HG02852 (cell line): ENCODE measurements around the gene ECSCR.

ENCODE experiments used
- ATAC-seq: cut with Tn5 transposase; IDR thresholded peaks from one replicate; pipeline ENCODE4 v1.9.1; 2021; ENCODE audit warnings: mild to moderate bottlenecking, moderate library complexity; ENCODE audit not compliant: unreplicated experiment

Gene ECSCR

DNA sequence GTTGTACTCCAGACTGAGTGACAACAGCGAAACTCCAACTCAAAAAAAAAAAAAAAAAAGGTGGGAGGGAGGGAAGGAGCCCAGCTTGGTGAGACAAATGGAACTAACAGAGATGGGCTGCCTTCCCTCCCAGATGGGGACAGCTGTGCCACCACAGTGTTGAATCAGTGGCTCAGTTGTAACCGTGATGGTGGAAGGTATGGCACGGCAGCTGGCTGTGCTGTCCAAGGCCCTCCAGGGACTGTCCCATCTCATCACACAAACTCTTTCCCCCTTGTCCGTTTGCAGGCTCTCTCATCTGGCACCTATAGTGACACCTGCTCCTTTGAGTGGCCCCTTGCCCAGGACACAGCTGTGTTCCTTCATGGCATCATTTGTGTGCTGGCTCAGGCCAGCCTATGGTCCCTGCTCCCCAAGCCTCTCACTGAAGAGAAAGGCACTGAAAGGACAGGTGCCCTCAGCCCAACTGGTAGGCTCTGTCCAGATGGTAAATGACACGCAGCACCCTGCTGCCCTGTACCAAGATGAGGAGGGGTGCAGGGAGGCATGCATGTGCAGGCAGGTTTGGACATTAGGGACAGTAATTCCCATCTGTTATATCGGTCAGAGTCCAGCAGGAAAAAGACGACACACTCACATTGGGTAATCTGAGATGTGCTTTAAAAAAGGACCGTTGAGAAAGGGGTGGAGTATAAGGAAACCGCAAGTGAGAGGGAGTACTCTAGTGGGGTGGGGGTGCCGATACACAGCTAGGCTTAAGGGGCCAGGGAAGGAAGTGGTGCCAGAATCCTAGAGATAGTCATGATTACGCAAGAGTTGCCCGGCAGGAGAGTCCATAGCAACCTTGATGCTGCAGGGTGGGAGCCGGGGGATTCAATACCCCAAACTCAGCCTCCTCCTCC is 12.6 kb upstream of the ECSCR start:
- ATAC-seq = no peak

DNA sequence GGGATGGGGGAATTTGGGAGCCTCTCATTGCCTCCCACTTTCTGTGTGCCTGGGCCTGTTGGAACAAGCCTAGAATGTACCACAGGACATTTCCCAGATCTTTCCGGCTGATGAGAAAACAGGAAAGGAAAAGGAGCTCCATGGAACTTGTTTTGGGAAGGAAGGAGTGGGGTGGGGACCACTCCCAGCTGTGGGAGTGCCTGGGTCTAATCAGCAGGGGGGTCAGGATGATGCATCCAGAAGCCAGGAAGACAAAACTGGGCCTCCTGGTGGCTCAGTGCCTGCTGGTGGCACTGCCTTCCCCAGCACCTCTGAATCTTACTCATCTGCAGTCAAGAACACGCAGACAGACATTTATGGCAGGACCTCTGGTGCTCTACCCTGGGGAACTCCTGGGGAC is 11.0 kb upstream of the ECSCR start:
- no peak for ATAC-seq

DNA sequence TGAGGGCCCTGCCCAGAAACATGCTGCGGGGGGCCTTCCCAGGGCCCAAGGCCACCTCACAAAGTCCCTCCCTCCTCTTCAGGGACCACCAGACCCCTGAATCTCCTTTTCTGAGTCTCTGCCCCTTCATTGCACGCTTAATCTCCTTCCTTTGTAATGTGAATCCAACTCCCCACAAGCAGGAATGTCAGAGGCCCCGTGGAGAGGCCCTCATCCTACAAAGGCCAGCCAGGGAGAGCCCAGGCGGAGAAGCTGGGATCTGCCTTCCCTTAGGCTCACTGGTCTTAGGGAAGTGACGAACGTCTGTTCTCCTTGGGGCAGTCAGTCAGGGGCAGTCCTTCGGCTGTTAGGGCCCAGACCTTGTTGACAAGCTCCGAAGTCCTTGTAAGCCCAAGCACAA is 10.6 kb upstream of the ECSCR start:
- no peak for ATAC-seq

- no peak for ATAC-seq
Measured at GRCh38 chr5:139472386-139473030, 10.0 kb upstream of the ECSCR start.

DNA sequence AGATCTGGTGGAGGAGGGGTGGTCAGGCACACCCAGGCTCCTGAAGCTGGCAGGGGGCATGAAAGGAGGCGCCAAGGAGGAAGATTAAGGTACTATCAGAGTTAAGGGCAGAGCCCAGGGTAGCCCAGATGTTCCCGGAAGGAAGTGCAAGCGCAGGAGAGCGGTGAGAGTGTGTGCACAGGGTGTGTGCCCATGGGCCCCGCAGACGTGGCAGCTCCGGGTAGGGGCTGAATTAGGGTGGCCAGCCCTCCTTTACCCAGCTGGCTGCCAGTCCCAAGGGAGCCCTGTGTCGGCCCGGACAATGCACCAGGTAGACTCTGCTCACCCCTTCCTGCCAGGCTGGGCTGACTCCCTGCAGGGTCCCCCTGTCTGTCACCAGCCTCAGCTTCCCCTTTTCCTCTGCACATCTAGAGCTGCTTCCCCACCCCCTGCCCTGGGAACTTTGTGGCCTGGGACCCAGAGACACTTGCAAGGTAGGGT is 8.3 kb upstream of the ECSCR start, which contains the start of gene SMIM33:
Gene SMIM33 (plus strand): TSS at position 184 of the 480 bp plus-strand sequence. CDS start 118 bp downstream, at position 302.
- no peak for ATAC-seq

DNA sequence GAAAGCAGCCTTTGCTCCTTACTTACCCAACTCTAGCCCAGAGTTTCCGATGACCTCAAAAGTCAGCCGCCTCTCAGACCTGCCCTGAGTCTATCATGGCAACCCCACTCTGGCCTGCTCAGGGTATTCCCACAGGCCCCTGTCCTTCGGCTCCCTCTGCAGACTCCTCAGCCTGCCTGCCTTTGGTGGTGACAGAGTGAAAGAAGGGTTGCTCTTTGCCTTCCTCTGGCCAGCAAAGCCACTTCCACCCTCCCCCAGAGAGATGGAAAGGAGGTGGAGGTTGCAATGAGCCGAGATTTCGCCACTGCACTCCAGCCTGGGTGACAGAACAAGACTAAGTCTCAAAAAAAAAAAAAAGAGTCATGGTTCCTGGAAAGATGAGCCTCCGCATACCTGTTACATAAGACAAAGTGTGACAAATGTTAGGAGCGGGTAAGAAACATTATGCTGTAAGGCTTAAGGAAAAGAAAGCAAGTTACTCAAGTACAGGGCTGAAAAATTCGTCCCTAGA is 5.9 kb upstream of the ECSCR start:
- no peak for ATAC-seq

DNA sequence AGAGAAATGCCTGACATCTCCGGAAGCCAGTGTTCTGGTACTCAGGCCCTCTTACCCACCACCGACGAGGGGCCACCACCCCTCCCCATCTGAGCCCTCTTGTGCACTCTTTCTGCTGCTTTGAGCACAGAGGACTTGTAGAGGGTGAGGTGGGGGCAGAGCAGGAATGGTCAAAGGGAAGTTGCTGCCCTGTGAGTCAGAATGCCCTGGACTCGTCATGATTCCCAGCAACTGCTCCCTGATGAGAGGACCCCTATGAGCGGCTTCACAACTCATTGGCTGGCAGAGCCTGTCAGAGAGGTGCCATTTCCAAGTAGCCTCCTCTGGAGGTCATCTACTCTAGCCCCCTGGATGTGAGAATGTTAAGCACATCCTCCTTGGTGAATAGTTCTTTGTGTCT is 845 bp downstream of the ECSCR start:
- no peak for ATAC-seq

- no peak for ATAC-seq
Measured at GRCh38 chr5:139461176-139461575, 1.4 kb downstream of the ECSCR start.

GRCh38 chr5:139460455-139460854 is 2.1 kb downstream of the ECSCR start:
- no peak for ATAC-seq

GRCh38 chr5:139459451-139459934 is 3.0 kb downstream of the ECSCR start:
- no peak for ATAC-seq

DNA sequence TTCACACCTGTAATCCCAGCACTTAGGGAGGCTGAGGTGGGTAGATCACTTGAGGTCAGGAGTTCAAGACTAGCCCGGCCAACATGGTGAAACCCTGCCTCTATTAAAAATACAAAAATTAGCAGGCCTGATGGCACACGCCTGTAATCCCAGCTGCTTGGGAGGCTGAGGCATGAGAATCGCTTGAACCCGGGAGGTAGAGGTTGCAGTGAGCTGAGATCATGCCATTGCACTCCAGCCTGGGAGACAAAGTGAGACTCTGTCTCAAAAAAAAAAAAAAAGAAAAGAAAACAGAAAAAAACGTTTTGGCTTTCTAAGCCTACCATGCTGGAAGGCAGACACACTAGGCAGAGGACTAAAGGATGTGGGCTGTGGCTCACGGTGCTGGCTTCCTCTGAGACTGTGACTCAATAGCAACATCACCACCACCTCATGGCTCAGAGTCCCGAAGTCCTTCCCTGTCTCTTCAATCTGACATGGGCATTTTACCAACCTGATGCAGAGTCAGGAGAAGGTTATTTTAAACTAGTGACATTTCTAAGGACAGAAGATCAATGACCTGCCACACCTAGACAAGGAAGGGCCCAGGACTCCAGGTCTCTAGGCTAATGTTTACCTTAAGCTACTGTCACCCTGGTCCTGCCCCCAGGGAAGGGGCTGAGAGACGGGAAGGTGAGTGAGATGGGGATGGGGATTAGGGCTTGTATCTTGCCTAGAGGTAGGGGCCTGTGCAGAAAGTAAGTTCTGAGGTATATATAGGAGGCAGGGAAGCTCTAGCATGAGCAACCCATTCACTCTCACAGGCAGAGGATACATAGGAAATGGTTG is 3.7 kb downstream of the ECSCR start:
- ATAC-seq = peak; percentile 47

GRCh38 chr5:139457653-139458306 is 4.8 kb downstream of the ECSCR start:
- ATAC-seq = no peak

DNA sequence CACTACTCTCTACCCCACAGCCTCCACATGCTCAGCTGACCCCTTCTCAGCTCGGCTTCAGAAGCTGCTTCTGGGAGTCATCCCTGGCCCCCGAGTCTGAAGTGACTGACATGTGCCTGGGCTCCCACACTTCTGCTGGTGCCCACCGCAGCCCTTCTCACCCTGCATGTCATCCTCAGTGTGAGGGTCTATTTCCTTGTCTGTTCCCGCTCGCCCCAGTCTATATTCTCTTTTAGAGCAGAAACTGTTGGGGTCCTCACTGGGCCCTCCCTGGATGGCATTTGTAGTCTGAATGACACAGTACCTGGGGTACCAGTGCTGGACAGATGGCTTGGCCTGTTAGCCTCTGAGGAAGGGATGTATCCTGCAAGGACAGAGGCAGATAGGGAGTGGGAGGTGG is 5.3 kb downstream of the ECSCR start:
- ATAC-seq = no peak

- no peak for ATAC-seq
Measured at GRCh38 chr5:139456776-139457175, 5.8 kb downstream of the ECSCR start.

- ATAC-seq = no peak
Measured at GRCh38 chr5:139454568-139455290, 7.8 kb downstream of the ECSCR start.

GRCh38 chr5:139453683-139454567 is 8.6 kb downstream of the ECSCR start:
- no peak for ATAC-seq

- no peak for ATAC-seq
Measured at GRCh38 chr5:139451878-139452660, 10.5 kb downstream of the ECSCR start.

- no peak for ATAC-seq
Measured at GRCh38 chr5:139451176-139451575, 11.4 kb downstream of the ECSCR start.
